Measurements from ENCODE around the gene NFE2L3.
"Not testable (repeated sequence)": the region's sequence is repeated elsewhere in the genome, so short reads cannot be mapped to it uniquely, and the experiment has no call there.

Gene NFE2L3

GRCh38 chr7:26147646-26148306 lies 4.2 kb upstream of the NFE2L3 start:
- DNase-seq: not testable (repeated sequence)

GRCh38 chr7:26148307-26148700 lies 3.7 kb upstream of the NFE2L3 start:
- not testable (repeated sequence) for DNase-seq

- no peak for DNase-seq
Measured at GRCh38 chr7:26149391-26149977, 2.5 kb upstream of the NFE2L3 start.

- no peak for DNase-seq
Measured at GRCh38 chr7:26151096-26151495, 902 bp upstream of the NFE2L3 start.

GRCh38 chr7:26151650-26151952 lies 397 bp upstream of the NFE2L3 start:
- DNase-seq: no peak

GRCh38 chr7:26152782-26153240 lies 813 bp downstream of the NFE2L3 start:
- peak; percentile 23 to 30 for DNase-seq

GRCh38 chr7:26153241-26153822 lies 1.3 kb downstream of the NFE2L3 start:
- peak; percentile 8 to 33 for DNase-seq

GRCh38 chr7:26153823-26154783 lies 2.1 kb downstream of the NFE2L3 start:
- DNase-seq: peak; percentile 16 to 22

GRCh38 chr7:26155531-26156375 lies 3.8 kb downstream of the NFE2L3 start:
- no peak for DNase-seq

GRCh38 chr7:26156451-26157420 lies 4.7 kb downstream of the NFE2L3 start:
- peak; percentile 55 to 58 for DNase-seq

GRCh38 chr7:26157520-26158105 lies 5.6 kb downstream of the NFE2L3 start:
- no peak for DNase-seq

GRCh38 chr7:26159243-26159642 lies 7.2 kb downstream of the NFE2L3 start:
- no peak for DNase-seq

GRCh38 chr7:26160896-26161295 lies 8.9 kb downstream of the NFE2L3 start:
- DNase-seq: no peak

- no peak for DNase-seq
Measured at GRCh38 chr7:26162431-26162830, 10.4 kb downstream of the NFE2L3 start.

GRCh38 chr7:26163804-26164203 lies 11.8 kb downstream of the NFE2L3 start:
- not testable (repeated sequence) for DNase-seq

- no peak for DNase-seq
Measured at GRCh38 chr7:26165950-26166683, 14.1 kb downstream of the NFE2L3 start.

GRCh38 chr7:26166684-26167266 lies 14.8 kb downstream of the NFE2L3 start:
- no peak for DNase-seq

GRCh38 chr7:26167303-26167934 lies 15.4 kb downstream of the NFE2L3 start:
- DNase-seq: peak in 1 of 2 donors; percentile 24

GRCh38 chr7:26168458-26169023 lies 16.5 kb downstream of the NFE2L3 start:
- DNase-seq: no peak
